PC-3 (cell line): ENCODE measurements around the gene DYNC1I1. TPM values are rescaled to one million over a fixed set of nuclear protein-coding genes. Genes with fewer than 3 reads are reported as not detected.

Source experiments
- ATAC-seq: fragments of 200-7000 bp; cut with Tn5 transposase; 2 replicates; pipeline ENCODE4 v1.9.1; 2020; ENCODE audit warnings: mild to moderate bottlenecking, moderate library complexity
- BruUV-seq: library from RNA; stranded (reverse); fragments of 400-500 nt; replicated peaks from 2 replicates; lab custom pipeline; 2021; lab: Mats Ljungman, UMichigan
- CTCF ChIA-PET: fragments of 300-600 bp; sonication (Branson Sonifier 250); formaldehyde crosslinking; loops from one replicate; lab custom pipeline; 2022; ENCODE audit warnings: antibody characterized with exemption; lab: Charles Lee
- POLR2A ChIA-PET: fragments of 300-600 bp; sonication (Branson Sonifier 250); formaldehyde crosslinking; loops from one replicate; lab custom pipeline; 2022; ENCODE audit warnings: antibody characterized with exemption; ENCODE audit not compliant: unreplicated experiment; lab: Charles Lee
- DNase-seq: peaks from one replicate; pipeline ENCODE4 v3.0.0-alpha.2; 2015
- H2AFZ ChIP-seq: fragments of 300-600 bp; sonication (generic); 2 replicates; pipeline ENCODE4 v1.6.0; 2016; ENCODE audit warnings: antibody characterized with exemption, low read length
- H3F3A ChIP-seq: fragments of 300-600 bp; sonication (generic); one replicate; pipeline ENCODE4 v1.6.0; 2017; ENCODE audit warnings: antibody characterized with exemption, low read length, control low read depth, mild to moderate bottlenecking; ENCODE audit not compliant: unreplicated experiment
- H3K27ac ChIP-seq: fragments of 300-600 bp; sonication (generic); 2 replicates; pipeline ENCODE4 v1.5.1; 2016; ENCODE audit warnings: mild to moderate bottlenecking, low read length
- H3K27me3 ChIP-seq: fragments of 300-600 bp; sonication (generic); 2 replicates; pipeline ENCODE4 v1.6.1; 2016; ENCODE audit warnings: low read length, mixed read lengths
- H3K36me3 ChIP-seq: fragments of 300-600 bp; sonication (generic); 2 replicates; pipeline ENCODE4 v1.6.1; 2016; ENCODE audit warnings: low read depth, mixed run types, low read length, mixed read lengths
- H3K4me1 ChIP-seq: fragments of 300-600 bp; sonication (generic); 2 replicates; pipeline ENCODE4 v1.5.1; 2016; ENCODE audit warnings: low read length; ENCODE audit not compliant: insufficient read depth
- H3K4me2 ChIP-seq: fragments of 300-600 bp; sonication (generic); 2 replicates; pipeline ENCODE4 v1.6.0; 2016; ENCODE audit warnings: low read length
- H3K4me3 ChIP-seq: fragments of 300-600 bp; sonication (generic); 2 replicates; pipeline ENCODE4 v1.5.1; 2016; ENCODE audit warnings: mild to moderate bottlenecking, low read length, mixed read lengths
- H3K79me2 ChIP-seq: fragments of 300-600 bp; sonication (generic); 2 replicates; pipeline ENCODE4 v1.6.1; 2017; ENCODE audit warnings: low read length, mixed read lengths
- H3K9ac ChIP-seq: fragments of 300-600 bp; sonication (generic); 2 replicates; pipeline ENCODE4 v1.6.0; 2016; ENCODE audit warnings: mild to moderate bottlenecking, low read length
- H3K9me2 ChIP-seq: fragments of 300-600 bp; sonication (generic); replicated peaks from 2 replicates; pipeline ENCODE4 v1.6.1; 2016; ENCODE audit warnings: mixed run types, low read length, mixed read lengths
- H3K9me3 ChIP-seq: fragments of 300-600 bp; sonication (generic); 2 replicates; pipeline ENCODE4 v1.6.1; 2016; ENCODE audit warnings: low read length, mixed read lengths
- H4K20me1 ChIP-seq: fragments of 300-600 bp; sonication (generic); 2 replicates; pipeline ENCODE4 v1.6.1; 2016; ENCODE audit warnings: low read length, mixed read lengths
- EZH2 ChIP-seq: fragments of 300-600 bp; sonication (generic); IDR thresholded peaks from one replicate; pipeline ENCODE4 v1.6.1; 2017; ENCODE audit warnings: antibody characterized with exemption, mild to moderate bottlenecking, low read length; ENCODE audit not compliant: unreplicated experiment
- EZH2phosphoT487 ChIP-seq: fragments of 300-600 bp; sonication (generic); IDR thresholded peaks from 2 replicates; pipeline ENCODE4 v1.6.1; 2018; ENCODE audit warnings: mild to moderate bottlenecking, antibody characterized with exemption, low read length, borderline replicate concordance
- intact Hi-C: fragments of 100-400 bp; cut with micrococcal nuclease; formaldehyde crosslinking; loops from 2 replicates; pipeline ENCODE4 v1.9.0; 2023
- total RNA-seq: library from RNA; depleted of rRNA; stranded (reverse); fragments of >200 nt; gene quantifications from 2 replicates; pipeline ENCODE4 v1.2.3, GENCODE V29; 2014
- TF ChIP-seq, protein P1 (sequence below): fragments of 300-600 bp; sonication (generic); conservative IDR thresholded peaks from 2 replicates; pipeline ENCODE4 v1.5.1; 2017; ENCODE audit warnings: antibody characterized with exemption, low read depth, mild to moderate bottlenecking, low read length

DYNC1I1 gene
- total RNA-seq, 1 experiment from 2014 or later: 2.4 TPM

DNA sequence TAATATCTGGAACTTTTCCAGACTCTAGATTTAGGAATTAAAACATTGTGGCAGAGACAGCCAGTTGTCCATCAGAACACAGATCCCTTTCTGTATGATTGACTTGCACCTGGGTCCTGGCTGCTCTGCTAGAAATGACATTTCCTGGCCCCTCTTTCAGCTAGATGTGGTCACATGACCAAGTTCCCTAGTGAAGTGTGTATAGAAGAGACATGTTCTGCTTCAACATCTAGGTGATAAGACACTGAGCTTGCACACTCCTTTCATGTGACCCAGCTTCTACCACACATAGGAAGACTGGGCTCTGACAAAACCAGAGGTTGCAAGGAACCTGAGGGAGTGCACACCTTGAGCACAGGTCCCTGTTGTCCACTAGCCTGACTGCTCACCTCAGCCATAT lies 22.8 kb upstream of the DYNC1I1 start:
- ATAC-seq (no peak), DNase-seq (no peak)
- Histone ChIP-seq H3K9me2 (no peaks in the 10 kb centered on the region), H3K79me2 (no peaks in the 10 kb centered on the region), H3K4me2 (no peak overlapping the region), H3K36me3 (no peaks in the 10 kb centered on the region), H3K9ac (no peak overlapping the region), H3K27ac (no peak overlapping the region), H4K20me1 (no peaks in the 10 kb centered on the region), H2AFZ (no peak overlapping the region), H3F3A (no peaks in the 10 kb centered on the region), H3K9me3 (no peaks in the 10 kb centered on the region), H3K27me3 (peaks cover 38% of the 10 kb centered on the region), H3K4me1 (no peaks in the 10 kb centered on the region), H3K4me3 (no peak overlapping the region)
- CTCF ChIA-PET: no interaction called here
- intact Hi-C loops: no loop called here
- no TSS peak for BruUV-seq
- POLR2A ChIA-PET: no interaction called here
- TF ChIP-seq EZH2 (no peak), EZH2phosphoT487 (no peak)
- TF ChIP-seq, protein P1, sequence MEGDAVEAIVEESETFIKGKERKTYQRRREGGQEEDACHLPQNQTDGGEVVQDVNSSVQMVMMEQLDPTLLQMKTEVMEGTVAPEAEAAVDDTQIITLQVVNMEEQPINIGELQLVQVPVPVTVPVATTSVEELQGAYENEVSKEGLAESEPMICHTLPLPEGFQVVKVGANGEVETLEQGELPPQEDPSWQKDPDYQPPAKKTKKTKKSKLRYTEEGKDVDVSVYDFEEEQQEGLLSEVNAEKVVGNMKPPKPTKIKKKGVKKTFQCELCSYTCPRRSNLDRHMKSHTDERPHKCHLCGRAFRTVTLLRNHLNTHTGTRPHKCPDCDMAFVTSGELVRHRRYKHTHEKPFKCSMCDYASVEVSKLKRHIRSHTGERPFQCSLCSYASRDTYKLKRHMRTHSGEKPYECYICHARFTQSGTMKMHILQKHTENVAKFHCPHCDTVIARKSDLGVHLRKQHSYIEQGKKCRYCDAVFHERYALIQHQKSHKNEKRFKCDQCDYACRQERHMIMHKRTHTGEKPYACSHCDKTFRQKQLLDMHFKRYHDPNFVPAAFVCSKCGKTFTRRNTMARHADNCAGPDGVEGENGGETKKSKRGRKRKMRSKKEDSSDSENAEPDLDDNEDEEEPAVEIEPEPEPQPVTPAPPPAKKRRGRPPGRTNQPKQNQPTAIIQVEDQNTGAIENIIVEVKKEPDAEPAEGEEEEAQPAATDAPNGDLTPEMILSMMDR: no peak

DNA sequence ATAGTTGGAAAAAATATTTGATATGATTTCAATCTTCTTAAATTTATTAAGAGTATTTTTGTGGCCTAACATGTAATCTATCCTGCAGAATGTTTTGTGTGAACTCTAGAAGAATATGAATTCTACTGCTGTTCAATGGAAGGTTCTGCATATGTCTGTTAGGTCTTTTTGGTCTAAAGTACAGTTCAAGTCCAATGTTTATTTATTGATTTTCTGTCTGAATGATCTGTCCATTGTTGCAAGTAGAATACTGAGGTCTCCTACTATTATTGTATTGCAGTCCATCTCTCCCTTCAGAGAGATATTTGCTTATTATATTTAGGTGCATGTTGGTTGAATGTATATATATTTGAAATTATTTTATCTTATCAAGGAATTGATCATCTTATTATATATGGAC lies 18.9 kb upstream of the DYNC1I1 start:
- Histone ChIP-seq H2AFZ (no peak overlapping the region), H3K4me3 (no peak overlapping the region), H3K9me3 (no peaks in the 10 kb centered on the region), H3K36me3 (no peaks in the 10 kb centered on the region), H3K9me2 (no peaks in the 10 kb centered on the region), H3K9ac (no peak overlapping the region), H3K4me1 (no peaks in the 10 kb centered on the region), H3K27ac (no peak overlapping the region), H4K20me1 (no peaks in the 10 kb centered on the region), H3K4me2 (no peak overlapping the region), H3K79me2 (no peaks in the 10 kb centered on the region), H3K27me3 (peaks cover 61% of the 10 kb centered on the region), H3F3A (no peaks in the 10 kb centered on the region)
- POLR2A ChIA-PET: no interaction called here
- ATAC-seq (no peak), DNase-seq (no peak)
- CTCF ChIA-PET: no interaction called here
- intact Hi-C loops: no loop called here
- no TSS peak for BruUV-seq
- no peak for TF ChIP-seq EZH2
- TF ChIP-seq, protein P1: no peak
- TF ChIP-seq EZH2phosphoT487: no peak

DNA sequence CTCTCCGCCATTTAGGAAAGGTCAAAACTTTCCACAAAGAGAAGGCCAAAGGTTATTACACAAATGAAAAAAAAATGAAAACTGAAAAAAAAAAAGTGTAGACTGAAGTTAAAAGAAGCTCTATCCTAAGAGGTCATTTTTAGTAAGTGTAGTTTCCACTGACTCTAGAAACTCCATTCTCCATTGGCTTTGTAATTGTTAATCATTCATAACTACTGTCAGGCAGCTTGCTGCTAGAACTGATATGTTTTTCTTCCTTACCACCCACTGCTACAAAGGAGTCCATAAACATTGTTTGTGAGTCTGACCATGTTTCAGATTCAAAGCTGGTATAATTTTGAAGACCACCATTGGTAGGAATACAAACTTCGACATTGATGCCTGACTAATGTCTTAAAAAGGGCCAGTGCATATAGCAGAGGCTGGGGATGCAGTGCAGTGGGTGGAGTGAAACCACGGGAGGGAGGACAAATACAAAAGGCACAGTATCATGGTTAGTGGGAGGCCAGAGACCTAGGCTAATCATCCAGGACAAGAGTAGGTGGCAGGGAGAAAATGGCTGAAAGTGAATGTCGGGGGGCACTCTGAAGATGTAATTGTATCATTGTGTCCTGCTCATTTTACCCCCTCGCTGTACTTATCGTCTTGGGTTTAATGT lies 16.9 kb upstream of the DYNC1I1 start:
- no peaks in the 10 kb centered on the region for H3K9me2 ChIP-seq
- no peaks in the 10 kb centered on the region for H3K36me3 ChIP-seq
- H3K9me3 ChIP-seq: no peaks in the 10 kb centered on the region
- CTCF ChIA-PET: no interaction called here
- DNase-seq (no peak), ATAC-seq (no peak)
- POLR2A ChIA-PET: no interaction called here
- H4K20me1 ChIP-seq: no peaks in the 10 kb centered on the region
- no peak overlapping the region for H3K9ac ChIP-seq
- H2AFZ ChIP-seq: no peak overlapping the region
- intact Hi-C loops: no loop called here
- H3K4me1 ChIP-seq: no peaks in the 10 kb centered on the region
- no peak overlapping the region for H3K4me3 ChIP-seq
- H3K79me2 ChIP-seq: no peaks in the 10 kb centered on the region
- TF ChIP-seq, protein P1: no peak
- TF ChIP-seq EZH2phosphoT487 (no peak), EZH2 (no peak)
- no peak overlapping the region for H3K27ac ChIP-seq
- peaks cover 68% of the 10 kb centered on the region for H3K27me3 ChIP-seq
- no peaks in the 10 kb centered on the region for H3F3A ChIP-seq
- H3K4me2 ChIP-seq: no peak overlapping the region
- BruUV-seq: no TSS peak
